ENCODE data around the gene MSGN1.

MSGN1 gene

DNA sequence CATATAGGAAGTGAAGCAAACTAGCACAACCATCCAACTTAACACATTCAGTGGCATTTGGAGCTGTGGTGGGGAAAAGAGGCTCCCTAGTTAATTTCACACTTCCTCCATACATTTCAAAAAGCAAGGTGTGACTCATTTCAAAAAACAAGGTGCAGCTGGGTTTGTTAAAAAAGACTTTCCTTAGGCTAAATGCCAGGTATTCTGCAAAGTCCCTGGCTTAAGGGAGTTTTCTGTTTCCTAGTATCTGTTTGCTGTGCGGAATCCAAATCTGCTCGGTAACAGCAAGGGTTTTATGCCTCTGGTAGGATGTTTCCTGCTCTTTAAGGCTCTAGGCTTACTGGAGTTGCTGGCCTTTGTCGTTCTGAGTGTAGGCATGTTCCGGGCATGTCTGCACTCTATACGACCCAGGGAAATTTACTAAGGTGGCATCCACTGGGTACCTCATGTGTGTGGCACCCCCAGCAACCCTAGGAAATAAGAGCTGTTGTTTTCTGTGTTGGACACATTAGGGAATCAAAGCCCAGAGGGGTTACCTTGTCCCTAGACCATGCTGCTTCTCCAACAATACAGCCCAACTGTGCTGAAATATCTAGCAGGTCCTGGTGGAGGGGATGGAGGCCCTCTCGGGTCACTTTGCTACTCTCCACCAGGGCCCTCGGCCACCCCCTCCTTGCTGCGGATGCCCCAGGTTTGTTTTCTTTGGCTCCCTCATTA lies 634 bp upstream of the MSGN1 start:
- TF ChIP-seq, protein P1, sequence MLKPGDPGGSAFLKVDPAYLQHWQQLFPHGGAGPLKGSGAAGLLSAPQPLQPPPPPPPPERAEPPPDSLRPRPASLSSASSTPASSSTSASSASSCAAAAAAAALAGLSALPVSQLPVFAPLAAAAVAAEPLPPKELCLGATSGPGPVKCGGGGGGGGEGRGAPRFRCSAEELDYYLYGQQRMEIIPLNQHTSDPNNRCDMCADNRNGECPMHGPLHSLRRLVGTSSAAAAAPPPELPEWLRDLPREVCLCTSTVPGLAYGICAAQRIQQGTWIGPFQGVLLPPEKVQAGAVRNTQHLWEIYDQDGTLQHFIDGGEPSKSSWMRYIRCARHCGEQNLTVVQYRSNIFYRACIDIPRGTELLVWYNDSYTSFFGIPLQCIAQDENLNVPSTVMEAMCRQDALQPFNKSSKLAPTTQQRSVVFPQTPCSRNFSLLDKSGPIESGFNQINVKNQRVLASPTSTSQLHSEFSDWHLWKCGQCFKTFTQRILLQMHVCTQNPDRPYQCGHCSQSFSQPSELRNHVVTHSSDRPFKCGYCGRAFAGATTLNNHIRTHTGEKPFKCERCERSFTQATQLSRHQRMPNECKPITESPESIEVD (tag by site-specific recombination; IDR thresholded peaks at IDR 0.05) = no peak
- no peak for TF ChIP-seq GLI4 (tag by site-specific recombination; IDR thresholded peaks at IDR 0.05)
- TF ChIP-seq KLF8 (tag by site-specific recombination; IDR thresholded peaks at IDR 0.05) = no peak
- TF ChIP-seq MZF1 (tag by site-specific recombination; IDR thresholded peaks at IDR 0.05; ENCODE audit: borderline replicate concordance) = no peak
- TF ChIP-seq ZFP37 (tag by site-specific recombination; IDR thresholded peaks at IDR 0.05) = no peak
- TF ChIP-seq, protein P2, sequence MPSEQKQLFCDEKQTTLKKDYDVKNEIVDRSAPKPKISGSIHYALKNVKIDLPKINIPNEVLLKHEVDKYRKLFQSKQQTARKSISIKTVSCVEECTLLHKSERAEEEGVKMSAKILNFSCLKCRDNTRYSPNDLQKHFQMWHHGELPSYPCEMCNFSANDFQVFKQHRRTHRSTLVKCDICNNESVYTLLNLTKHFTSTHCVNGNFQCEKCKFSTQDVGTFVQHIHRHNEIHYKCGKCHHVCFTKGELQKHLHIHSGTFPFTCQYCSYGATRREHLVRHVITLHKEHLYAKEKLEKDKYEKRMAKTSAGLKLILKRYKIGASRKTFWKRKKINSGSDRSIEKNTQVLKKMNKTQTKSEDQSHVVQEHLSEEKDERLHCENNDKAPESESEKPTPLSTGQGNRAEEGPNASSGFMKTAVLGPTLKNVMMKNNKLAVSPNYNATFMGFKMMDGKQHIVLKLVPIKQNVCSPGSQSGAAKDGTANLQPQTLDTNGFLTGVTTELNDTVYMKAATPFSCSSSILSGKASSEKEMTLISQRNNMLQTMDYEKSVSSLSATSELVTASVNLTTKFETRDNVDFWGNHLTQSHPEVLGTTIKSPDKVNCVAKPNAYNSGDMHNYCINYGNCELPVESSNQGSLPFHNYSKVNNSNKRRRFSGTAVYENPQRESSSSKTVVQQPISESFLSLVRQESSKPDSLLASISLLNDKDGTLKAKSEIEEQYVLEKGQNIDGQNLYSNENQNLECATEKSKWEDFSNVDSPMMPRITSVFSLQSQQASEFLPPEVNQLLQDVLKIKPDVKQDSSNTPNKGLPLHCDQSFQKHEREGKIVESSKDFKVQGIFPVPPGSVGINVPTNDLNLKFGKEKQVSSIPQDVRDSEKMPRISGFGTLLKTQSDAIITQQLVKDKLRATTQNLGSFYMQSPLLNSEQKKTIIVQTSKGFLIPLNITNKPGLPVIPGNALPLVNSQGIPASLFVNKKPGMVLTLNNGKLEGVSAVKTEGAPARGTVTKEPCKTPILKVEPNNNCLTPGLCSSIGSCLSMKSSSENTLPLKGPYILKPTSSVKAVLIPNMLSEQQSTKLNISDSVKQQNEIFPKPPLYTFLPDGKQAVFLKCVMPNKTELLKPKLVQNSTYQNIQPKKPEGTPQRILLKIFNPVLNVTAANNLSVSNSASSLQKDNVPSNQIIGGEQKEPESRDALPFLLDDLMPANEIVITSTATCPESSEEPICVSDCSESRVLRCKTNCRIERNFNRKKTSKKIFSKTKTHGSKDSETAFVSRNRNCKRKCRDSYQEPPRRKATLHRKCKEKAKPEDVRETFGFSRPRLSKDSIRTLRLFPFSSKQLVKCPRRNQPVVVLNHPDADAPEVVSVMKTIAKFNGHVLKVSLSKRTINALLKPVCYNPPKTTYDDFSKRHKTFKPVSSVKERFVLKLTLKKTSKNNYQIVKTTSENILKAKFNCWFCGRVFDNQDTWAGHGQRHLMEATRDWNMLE (tag by site-specific recombination; conservative IDR thresholded peaks at IDR 0.05; ENCODE audit: low read depth) = no peak
- no peak for TF ChIP-seq GLI2 (tag by site-specific recombination; IDR thresholded peaks at IDR 0.05; ENCODE audit: borderline replicate concordance, low read depth)
- TF ChIP-seq ZNF654 (tag by site-specific recombination; IDR thresholded peaks at IDR 0.05; ENCODE audit: low read depth) = no peak
- no peak for TF ChIP-seq ZNF112 (tag by site-specific recombination; IDR thresholded peaks at IDR 0.05)
- TF ChIP-seq HOXA7 (CRISPR knock-in tag; IDR thresholded peaks at IDR 0.05; ENCODE audit: borderline replicate concordance) = no peak
- no peak for TF ChIP-seq ZBTB7A (tag by site-specific recombination; IDR thresholded peaks at IDR 0.05; ENCODE audit: low read depth)
- TF ChIP-seq ZNF664 (tag by site-specific recombination; IDR thresholded peaks at IDR 0.05) = no peak
- no peak for TF ChIP-seq ZNF626 (tag by site-specific recombination; IDR thresholded peaks at IDR 0.05)
- TF ChIP-seq ZNF660 (tag by site-specific recombination; IDR thresholded peaks at IDR 0.05) = no peak
- TF ChIP-seq ZNF76 (tag by site-specific recombination; IDR thresholded peaks at IDR 0.05; ENCODE audit: borderline replicate concordance, low read depth) = no peak
- no peaks in the 10 kb centered on the region for H3K4me1 ChIP-seq (ENCODE audit: control insufficient read depth, insufficient read depth, low read length)
- no peaks in the 10 kb centered on the region for H3K9me3 ChIP-seq (ENCODE audit: control insufficient read depth, insufficient read depth, low read depth, low read length)
- no peak overlapping the region for H3K4me3 ChIP-seq (ENCODE audit: low read depth, low read length)
- ChIA-PET CTCF (interaction anchor here (1.0 to 1.4 kb wide), 2 partner anchors 15 to 562 kb away, joined by 3 read pairs; no protein-coding TSS in a partner anchor), POLR2A (no interaction called here)
- H3K36me3 ChIP-seq (ENCODE audit: control insufficient read depth in 2 of 2, insufficient read depth in 1 of 2, low read length in 2 of 2) = no peaks in the 10 kb centered on the region
- H3K27ac ChIP-seq (ENCODE audit: extremely low read depth, low read depth, low read length) = peak overlapping the region; percentile 8; the same call in 1 of the 2 replicates

DNA sequence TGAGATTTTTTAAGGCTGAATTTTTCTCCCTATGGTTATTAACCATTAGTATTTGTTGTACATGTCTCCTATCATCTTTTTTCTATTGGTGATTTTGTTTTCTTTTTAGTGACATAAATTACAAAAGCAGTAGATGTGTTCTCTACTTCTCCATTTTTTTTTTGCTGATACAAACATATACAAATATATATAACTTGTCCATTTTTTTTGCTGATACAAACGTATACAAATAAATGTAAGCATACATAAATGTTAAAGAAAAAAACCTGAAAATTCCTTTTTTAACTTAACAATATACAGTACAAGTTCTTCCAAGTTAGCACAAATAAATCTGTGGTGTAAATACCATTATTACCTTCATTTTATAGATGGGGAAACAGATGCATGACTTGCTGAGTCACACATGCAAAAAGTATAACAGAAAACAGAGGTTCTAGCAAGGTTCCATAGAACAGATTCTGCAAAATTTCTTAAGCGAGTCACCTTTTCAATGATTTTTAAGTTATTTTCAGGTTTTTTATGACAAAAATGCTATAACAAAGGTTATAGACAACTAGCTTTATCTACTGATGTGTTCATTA lies 2.1 kb downstream of the MSGN1 start:
- no peaks in the 10 kb centered on the region for H3K36me3 ChIP-seq (ENCODE audit: control insufficient read depth in 2 of 2, insufficient read depth in 1 of 2, low read length in 2 of 2)
- H3K4me1 ChIP-seq (ENCODE audit: control insufficient read depth, insufficient read depth, low read length) = no peaks in the 10 kb centered on the region
- ChIA-PET CTCF (interaction anchor here (3.9 kb wide), 1 partner anchor 12 kb away, joined by 20 read pairs; no protein-coding TSS in a partner anchor), POLR2A (no interaction called here)
- no peak overlapping the region for H3K27ac ChIP-seq (ENCODE audit: extremely low read depth, low read depth, low read length)
- no peak for TF ChIP-seq ZNF843 (tag by site-specific recombination; IDR thresholded peaks at IDR 0.05)
- TF ChIP-seq ZNF266 (tag by site-specific recombination; IDR thresholded peaks at IDR 0.05; ENCODE audit: low read depth) = no peak
- no peak for TF ChIP-seq ZNF548 (tag by site-specific recombination; IDR thresholded peaks at IDR 0.05)
- no peak for TF ChIP-seq ZBTB7A (tag by site-specific recombination; IDR thresholded peaks at IDR 0.05; ENCODE audit: low read depth)
- TF ChIP-seq, protein P3, sequence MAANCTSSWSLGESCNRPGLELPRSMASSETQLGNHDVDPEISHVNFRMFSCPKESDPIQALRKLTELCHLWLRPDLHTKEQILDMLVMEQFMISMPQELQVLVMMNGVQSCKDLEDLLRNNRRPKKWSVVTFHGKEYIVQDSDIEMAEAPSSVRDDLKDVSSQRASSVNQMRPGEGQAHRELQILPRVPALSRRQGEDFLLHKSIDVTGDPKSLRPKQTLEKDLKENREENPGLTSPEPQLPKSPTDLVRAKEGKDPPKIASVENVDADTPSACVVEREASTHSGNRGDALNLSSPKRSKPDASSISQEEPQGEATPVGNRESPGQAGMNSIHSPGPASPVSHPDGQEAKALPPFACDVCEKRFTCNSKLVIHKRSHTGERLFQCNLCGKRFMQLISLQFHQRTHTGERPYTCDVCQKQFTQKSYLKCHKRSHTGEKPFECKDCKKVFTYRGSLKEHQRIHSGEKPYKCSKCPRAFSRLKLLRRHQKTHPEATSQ (tag by site-specific recombination; IDR thresholded peaks at IDR 0.05) = no peak
- no peak for TF ChIP-seq ZNF626 (tag by site-specific recombination; IDR thresholded peaks at IDR 0.05)
- no peak for TF ChIP-seq ZNF202 (tag by site-specific recombination; IDR thresholded peaks at IDR 0.05; ENCODE audit: borderline replicate concordance)
- TF ChIP-seq GFI1B (tag by site-specific recombination; IDR thresholded peaks at IDR 0.05) = no peak
- TF ChIP-seq KLF16 (tag by site-specific recombination; IDR thresholded peaks at IDR 0.05) = no peak
- TF ChIP-seq ZFP3 (tag by site-specific recombination; IDR thresholded peaks at IDR 0.05; ENCODE audit: low read depth) = no peak
- TF ChIP-seq ZNF302 (tag by site-specific recombination; IDR thresholded peaks at IDR 0.05; ENCODE audit: low read depth) = no peak
- TF ChIP-seq KLF8 (tag by site-specific recombination; IDR thresholded peaks at IDR 0.05) = no peak
- no peak overlapping the region for H3K4me3 ChIP-seq (ENCODE audit: low read depth, low read length)
- H3K9me3 ChIP-seq (ENCODE audit: control insufficient read depth, insufficient read depth, low read depth, low read length) = no peaks in the 10 kb centered on the region

Measured in HEK293 (cell line).